SK-N-SH (cell line): ENCODE measurements around the gene DPP10. TPM values are rescaled to one million over a fixed set of nuclear protein-coding genes. Genes with fewer than 3 reads are reported as not detected.

Experiments
- CTCF ChIA-PET: fragments of 300-600, 350-600 bp; formaldehyde crosslinking; extraction: SDS; loops from one replicate; lab custom pipeline; 2021; lab: Yijun Ruan, JAX
- POLR2A ChIA-PET: fragments of 350-600 bp; sonication (Branson Sonifier 250); formaldehyde crosslinking; extraction: SDS; loops from one replicate; lab custom pipeline; 2020; ENCODE audit warnings: antibody characterized with exemption, inconsistent platforms; lab: Yijun Ruan, JAX
- DNase-seq: peaks from one replicate; pipeline ENCODE4 v3.0.0; 2012
- H2AFZ ChIP-seq: fragments of 200-600 bp; sonication (generic); 2 replicates; pipeline ENCODE4 v1.8.1; 2016; ENCODE audit warnings: antibody characterized with exemption, mild to moderate bottlenecking, low read depth
- H3F3A ChIP-seq: fragments of 200-600 bp; sonication (generic); replicated peaks from 2 replicates; pipeline ENCODE3; 2016; ENCODE audit warnings: antibody characterized with exemption, mild to moderate bottlenecking; ENCODE audit not compliant: insufficient read depth
- H3K27ac ChIP-seq, 2 experiments: fragments of 200-500 bp in 1 of 2; fragments of 200-600 bp in 1 of 2; sonication (Bioruptor generic) in 1 of 2; sonication (generic), shearing (Covaris generic) in 1 of 2; 2 replicates each; pipeline versions ENCODE4 v1.5.1 to v1.6.1; 2014 to 2016; ENCODE audit warnings: low read depth in 2 of 2, inconsistent platforms in 1 of 2, low read length in 1 of 2, mild to moderate bottlenecking in 1 of 2, mixed read lengths in 1 of 2
- H3K27me3 ChIP-seq: fragments of 200-600 bp; sonication (generic), shearing (Covaris generic); 2 replicates; pipeline ENCODE4 v1.6.1; 2016; ENCODE audit warnings: mixed run types; ENCODE audit not compliant: insufficient read depth
- H3K36me3 ChIP-seq, 2 experiments: fragments of 200-500 bp in 1 of 2; fragments of 200-600 bp in 1 of 2; sonication (Bioruptor generic) in 1 of 2; sonication (generic) in 1 of 2; replicated peaks in 1 of 2; 2 replicates each; pipeline versions ENCODE3 to v1.5.1; 2014 to 2016; ENCODE audit warnings: low read length in 1 of 2, mild to moderate bottlenecking in 1 of 2; ENCODE audit not compliant: insufficient read depth in 2 of 2, control insufficient read depth in 1 of 2
- H3K4me1 ChIP-seq, 2 experiments: fragments of 200-500 bp in 1 of 2; fragments of 200-600 bp in 1 of 2; sonication (Bioruptor generic) in 1 of 2; sonication (generic), shearing (Covaris generic) in 1 of 2; 2 replicates each; pipeline versions ENCODE4 v1.5.1 to v1.6.1; 2014 to 2016; ENCODE audit warnings: low read depth in 1 of 2, low read length in 1 of 2, mixed run types in 1 of 2; ENCODE audit not compliant: insufficient read depth in 2 of 2, control insufficient read depth in 1 of 2
- H3K4me2 ChIP-seq: fragments of 200-600 bp; sonication (generic), shearing (Covaris generic); 2 replicates; pipeline ENCODE4 v1.6.1; 2017; ENCODE audit warnings: mixed run types
- H3K4me3 ChIP-seq, 2 experiments: fragments of 200-500 bp in 1 of 2; fragments of 200-600 bp in 1 of 2; sonication (Bioruptor generic) in 1 of 2; sonication (generic), shearing (Covaris generic) in 1 of 2; 2 replicates each; pipeline versions ENCODE4 v1.5.1 to v1.8.1; 2014 to 2016; ENCODE audit warnings: low read depth in 2 of 2, inconsistent platforms in 1 of 2, low read length in 1 of 2, mild to moderate bottlenecking in 1 of 2, mixed read lengths in 1 of 2, moderate library complexity in 1 of 2
- H3K79me2 ChIP-seq: fragments of 200-600 bp; sonication (generic); 2 replicates; pipeline ENCODE4 v1.8.1; 2017; ENCODE audit warnings: mild to moderate bottlenecking; ENCODE audit not compliant: insufficient read depth
- H3K9ac ChIP-seq: fragments of 200-600 bp; sonication (generic); 2 replicates; pipeline ENCODE4 v1.6.1; 2017; ENCODE audit warnings: mixed run types
- H3K9me2 ChIP-seq: fragments of 200-600 bp; sonication (generic); 2 replicates; pipeline ENCODE4 v1.6.1; 2017; ENCODE audit warnings: mixed run types
- H3K9me3 ChIP-seq: fragments of 200-600 bp; sonication (generic); 2 replicates; pipeline ENCODE4 v1.6.1; 2017; ENCODE audit warnings: mixed run types, mild to moderate bottlenecking, moderate library complexity
- H4K20me1 ChIP-seq: fragments of 200-600 bp; sonication (generic); 2 replicates; pipeline ENCODE4 v1.6.1; 2017; ENCODE audit warnings: mild to moderate bottlenecking, mixed run types; ENCODE audit not compliant: insufficient read depth
- CTCF ChIP-seq: fragments of 200-600 bp; sonication (generic); IDR thresholded peaks from 2 replicates; pipeline ENCODE4 v1.6.1; 2017; ENCODE audit warnings: antibody characterized with exemption, mild to moderate bottlenecking, moderate library complexity
- EP300 ChIP-seq, 2 experiments: IDR thresholded peaks; 2 replicates each; pipeline versions ENCODE4 v1.4.0 to v1.6.1; 2012; ENCODE audit warnings: borderline replicate concordance in 1 of 2, low read depth in 1 of 2, low read length in 1 of 2
- EZH2phosphoT487 ChIP-seq: fragments of 200-600 bp; sonication (generic); IDR thresholded peaks from 2 replicates; pipeline ENCODE4 v1.6.1; 2017; ENCODE audit warnings: low read depth, mixed run types, mild to moderate bottlenecking, antibody characterized with exemption, moderate library complexity, borderline replicate concordance
- FOSL2 ChIP-seq: IDR thresholded peaks from 2 replicates; pipeline ENCODE4 v1.4.0; 2012; ENCODE audit warnings: low read depth, mild to moderate bottlenecking, moderate library complexity, borderline replicate concordance
- GABPA ChIP-seq: IDR thresholded peaks from 2 replicates; pipeline ENCODE4 v1.4.0; 2012; ENCODE audit warnings: low read depth, mild to moderate bottlenecking
- GATA2 ChIP-seq: sonication (generic); formaldehyde crosslinking; IDR thresholded peaks from 2 replicates; pipeline ENCODE4 v1.5.0; 2020; ENCODE audit warnings: mild to moderate bottlenecking, missing genetic modification reagents
- JUND ChIP-seq: IDR thresholded peaks from 2 replicates; pipeline ENCODE4 v1.4.0; 2012
- MAX ChIP-seq: IDR thresholded peaks from 2 replicates; pipeline ENCODE4 v1.4.0; 2012; ENCODE audit warnings: low read depth
- MEF2A ChIP-seq: IDR thresholded peaks from 2 replicates; pipeline ENCODE4 v1.4.0; 2012; ENCODE audit warnings: low read depth, borderline replicate concordance
- RFX5 ChIP-seq: IDR thresholded peaks from 2 replicates; pipeline ENCODE4 v1.6.1; 2012; ENCODE audit warnings: mild to moderate bottlenecking, improper control_type of control experiment, low read length
- TEAD4 ChIP-seq: IDR thresholded peaks from 2 replicates; pipeline ENCODE4 v1.4.0; 2012; ENCODE audit warnings: mild to moderate bottlenecking, borderline replicate concordance; ENCODE audit not compliant: insufficient read depth
- USF1 ChIP-seq: IDR thresholded peaks from 2 replicates; pipeline ENCODE4 v1.4.0; 2012; ENCODE audit warnings: low read depth, borderline replicate concordance
- WGBS: methylation state at CpG from one replicate; pipeline ENCODE4 v1.1.6; 2017; ENCODE audit warnings: low lambda C conversion rate; 5-methylcytosine and 5-hydroxymethylcytosine counted together
- polyA plus RNA-seq, 3 experiments: library from polyadenylated mRNA; depleted of rRNA; stranded (reverse); fragments of >200 nt; gene quantifications; 2 replicates each; pipeline ENCODE4 v1.2.3, GENCODE V29; 2012

DPP10 gene
- polyA plus RNA-seq, 1 of the 3 experiments (the other 2 are of a cell fraction), result not detected

GRCh38 chr2:114424699-114425098 is 17.7 kb upstream of the DPP10 start:
- no peak for DNase-seq
- Histone ChIP-seq H3K9me3 (no peaks in the 10 kb centered on the region), H3K79me2 (no peaks in the 10 kb centered on the region), H4K20me1 (no peaks in the 10 kb centered on the region), H3K9me2 (no peaks in the 10 kb centered on the region), H3K4me1 (no peaks in the 10 kb centered on the region), H3F3A (no peaks in the 10 kb centered on the region), H3K4me2 (no peak overlapping the region), H3K27me3 (no peaks in the 10 kb centered on the region), H2AFZ (no peak overlapping the region), H3K4me3 (no peak overlapping the region), H3K36me3 (no peaks in the 10 kb centered on the region), H3K9ac (no peak overlapping the region), H3K27ac (no peak overlapping the region)
- 2% methylated on average over 2 of the region's 2 CpGs for WGBS
- POLR2A ChIA-PET, result no interaction called here
- CTCF ChIA-PET, result interaction anchor here (0.6 kb wide), 1 partner anchor 55 kb away, joined by 3 read pairs; no protein-coding TSS in a partner anchor
- no peak for TF ChIP-seq TEAD4
- no peak for TF ChIP-seq EP300 (IDR thresholded peaks at IDR 0.05; ENCODE audit: borderline replicate concordance in 1 of 2, low read depth in 1 of 2, low read length in 1 of 2)
- no peak for TF ChIP-seq GATA2 (CRISPR knock-in tag)
- no peak for TF ChIP-seq USF1
- no peak for TF ChIP-seq CTCF
- TF ChIP-seq MAX, result no peak
- no peak for TF ChIP-seq JUND
- TF ChIP-seq GABPA, result no peak
- TF ChIP-seq FOSL2, result no peak
- no peak for TF ChIP-seq RFX5
- TF ChIP-seq EZH2phosphoT487, result no peak
- TF ChIP-seq MEF2A, result no peak

GRCh38 chr2:114426756-114427155 is 15.7 kb upstream of the DPP10 start:
- Histone ChIP-seq H3K9me2 (no peaks in the 10 kb centered on the region), H3K4me1 (no peaks in the 10 kb centered on the region), H3K27ac (no peak overlapping the region), H2AFZ (no peak overlapping the region), H3K4me3 (no peak overlapping the region), H4K20me1 (no peaks in the 10 kb centered on the region), H3K4me2 (no peak overlapping the region), H3K36me3 (no peaks in the 10 kb centered on the region), H3K9ac (no peak overlapping the region), H3K79me2 (no peaks in the 10 kb centered on the region), H3K9me3 (no peaks in the 10 kb centered on the region), H3F3A (no peaks in the 10 kb centered on the region), H3K27me3 (no peaks in the 10 kb centered on the region)
- 17% methylated on average over 3 of the region's 3 CpGs for WGBS
- no peak for DNase-seq
- no peak for TF ChIP-seq JUND
- ChIA-PET CTCF (no interaction called here), POLR2A (no interaction called here)
